ENCODE measurements around the gene DYNLT5. TPM values are rescaled to one million over a fixed set of nuclear protein-coding genes. Genes with fewer than 3 reads are reported as not detected.

The DYNLT5 gene
- total RNA-seq, 1 experiment from 2014 or later, result not detected

DNA sequence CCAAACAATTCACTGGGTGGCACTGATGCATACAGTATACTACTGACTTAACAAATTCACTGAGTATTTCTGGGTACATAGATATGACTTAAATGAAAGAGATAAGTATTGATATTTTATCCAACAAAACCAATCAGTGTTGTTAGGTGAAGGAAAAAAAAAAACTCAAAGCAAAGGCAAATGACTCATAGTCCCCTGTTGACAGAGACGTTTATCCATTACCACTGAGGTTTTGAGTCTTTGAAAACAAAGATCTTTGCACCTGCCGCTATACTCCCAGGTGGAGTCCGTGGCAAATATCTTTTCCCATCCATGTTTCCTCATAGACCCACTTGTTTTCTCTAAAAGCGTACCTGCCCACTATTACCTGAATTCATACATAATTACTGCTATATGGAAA is 18.4 kb downstream of the DYNLT5 start (continued):
- TF ChIP-seq, protein P1, sequence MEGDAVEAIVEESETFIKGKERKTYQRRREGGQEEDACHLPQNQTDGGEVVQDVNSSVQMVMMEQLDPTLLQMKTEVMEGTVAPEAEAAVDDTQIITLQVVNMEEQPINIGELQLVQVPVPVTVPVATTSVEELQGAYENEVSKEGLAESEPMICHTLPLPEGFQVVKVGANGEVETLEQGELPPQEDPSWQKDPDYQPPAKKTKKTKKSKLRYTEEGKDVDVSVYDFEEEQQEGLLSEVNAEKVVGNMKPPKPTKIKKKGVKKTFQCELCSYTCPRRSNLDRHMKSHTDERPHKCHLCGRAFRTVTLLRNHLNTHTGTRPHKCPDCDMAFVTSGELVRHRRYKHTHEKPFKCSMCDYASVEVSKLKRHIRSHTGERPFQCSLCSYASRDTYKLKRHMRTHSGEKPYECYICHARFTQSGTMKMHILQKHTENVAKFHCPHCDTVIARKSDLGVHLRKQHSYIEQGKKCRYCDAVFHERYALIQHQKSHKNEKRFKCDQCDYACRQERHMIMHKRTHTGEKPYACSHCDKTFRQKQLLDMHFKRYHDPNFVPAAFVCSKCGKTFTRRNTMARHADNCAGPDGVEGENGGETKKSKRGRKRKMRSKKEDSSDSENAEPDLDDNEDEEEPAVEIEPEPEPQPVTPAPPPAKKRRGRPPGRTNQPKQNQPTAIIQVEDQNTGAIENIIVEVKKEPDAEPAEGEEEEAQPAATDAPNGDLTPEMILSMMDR (IDR thresholded peaks at IDR 0.05 in 2 of 3, conservative IDR thresholded peaks at IDR 0.05 in 1 of 3; ENCODE audit: borderline replicate concordance in 1 of 3, insufficient read depth in 1 of 3, low read depth in 2 of 3, low read length in 2 of 3), result no peak
- no peak for TF ChIP-seq POLR2A (IDR thresholded peaks at IDR 0.05; ENCODE audit: borderline replicate concordance, extremely low read depth, insufficient read depth, insufficient read length)

- ATAC-seq (no peak), DNase-seq (ENCODE audit: low read depth, low spot score) (no peak)
- Histone ChIP-seq H3K9ac (ENCODE audit: low read length) (no peak overlapping the region), H2AFZ (ENCODE audit: low read depth, low read length, poor library complexity, severe bottlenecking) (peak overlapping the region; percentile 43), H3K4me1 (ENCODE audit: control insufficient read depth in 1 of 2, insufficient read depth in 2 of 2, low read length in 2 of 2) (no peaks in the 10 kb centered on the region), H3K9me2 (ENCODE audit: insufficient read depth) (no peaks in the 10 kb centered on the region), H3K4me2 (ENCODE audit: low read length) (no peak overlapping the region), H3K4me3 (replicated peaks in 1 of 2; ENCODE audit: low read depth in 1 of 2, low read length in 2 of 2) (no peak overlapping the region), H3K36me3 (ENCODE audit: control insufficient read depth in 1 of 2, insufficient read depth in 2 of 2, low read length in 2 of 2) (no peaks in the 10 kb centered on the region), H3K27me3 (ENCODE audit: insufficient read depth, low read length) (no peaks in the 10 kb centered on the region), H3K27ac (ENCODE audit: low read depth, low read length) (no peak overlapping the region), H4K20me1 (ENCODE audit: insufficient read depth) (no peaks in the 10 kb centered on the region), H3K9me3 (ENCODE audit: control insufficient read depth in 1 of 2, insufficient read depth in 1 of 2, low read depth in 1 of 2, low read length in 2 of 2) (no peaks in the 10 kb centered on the region), H3K79me2 (ENCODE audit: insufficient read depth, low read length) (no peaks in the 10 kb centered on the region)
- TF ChIP-seq, protein P2, sequence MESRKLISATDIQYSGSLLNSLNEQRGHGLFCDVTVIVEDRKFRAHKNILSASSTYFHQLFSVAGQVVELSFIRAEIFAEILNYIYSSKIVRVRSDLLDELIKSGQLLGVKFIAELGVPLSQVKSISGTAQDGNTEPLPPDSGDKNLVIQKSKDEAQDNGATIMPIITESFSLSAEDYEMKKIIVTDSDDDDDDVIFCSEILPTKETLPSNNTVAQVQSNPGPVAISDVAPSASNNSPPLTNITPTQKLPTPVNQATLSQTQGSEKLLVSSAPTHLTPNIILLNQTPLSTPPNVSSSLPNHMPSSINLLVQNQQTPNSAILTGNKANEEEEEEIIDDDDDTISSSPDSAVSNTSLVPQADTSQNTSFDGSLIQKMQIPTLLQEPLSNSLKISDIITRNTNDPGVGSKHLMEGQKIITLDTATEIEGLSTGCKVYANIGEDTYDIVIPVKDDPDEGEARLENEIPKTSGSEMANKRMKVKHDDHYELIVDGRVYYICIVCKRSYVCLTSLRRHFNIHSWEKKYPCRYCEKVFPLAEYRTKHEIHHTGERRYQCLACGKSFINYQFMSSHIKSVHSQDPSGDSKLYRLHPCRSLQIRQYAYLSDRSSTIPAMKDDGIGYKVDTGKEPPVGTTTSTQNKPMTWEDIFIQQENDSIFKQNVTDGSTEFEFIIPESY (IDR thresholded peaks at IDR 0.05; ENCODE audit: extremely low read depth, insufficient replicate concordance, low read length), result no peak
- TF ChIP-seq ZNF274 (IDR thresholded peaks at IDR 0.05; ENCODE audit: low read depth, low read length), result no peak
- TF ChIP-seq, protein P1 (IDR thresholded peaks at IDR 0.05 in 2 of 3, conservative IDR thresholded peaks at IDR 0.05 in 1 of 3; ENCODE audit: borderline replicate concordance in 1 of 3, insufficient read depth in 1 of 3, low read depth in 2 of 3, low read length in 2 of 3), result no peak
- no peak for TF ChIP-seq RAD21 (IDR thresholded peaks at IDR 0.05; ENCODE audit: low read depth)
- intact Hi-C loops (cut with micrococcal nuclease), result no loop called here
- CTCF ChIA-PET, result no interaction called here
- RAD21 ChIA-PET (ENCODE audit: low non-redundant PET in 1 of 2, low total read pairs in 2 of 2, uncharacterized antibody in 2 of 2, unreplicated experiment in 2 of 2), result no interaction called here
- no TSS peak for BruUV-seq (replicated peaks)
- POLR2A ChIA-PET, result no interaction called here
These were observed 21.0 kb downstream of the DYNLT5 start for GRCh38 chr1:66773227-66773626.

Data from HCT116 (cell line).